ENCODE measurements around the gene SLC4A2.

Gene SLC4A2

DNA sequence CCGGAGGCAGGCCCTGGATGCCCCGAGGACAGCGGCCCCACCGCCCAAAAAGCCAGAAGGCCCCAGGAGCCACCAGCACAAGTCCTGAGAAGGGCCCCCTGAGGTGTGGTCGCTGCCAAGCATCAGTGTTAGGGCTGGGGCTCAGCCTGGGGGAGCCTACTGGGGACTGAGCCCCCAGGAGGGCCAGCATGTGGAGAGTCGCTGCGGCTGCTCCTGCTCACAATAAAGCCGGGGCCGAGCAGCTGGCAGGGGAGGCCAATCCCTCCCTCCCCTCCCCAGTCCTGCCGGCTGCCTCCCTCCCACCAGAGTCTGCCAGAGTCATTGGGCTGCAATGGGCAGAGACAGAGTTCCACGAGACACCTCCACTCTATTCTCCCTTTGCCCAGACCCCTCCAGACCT is 14.1 kb upstream of the SLC4A2 start:
- FAIRE-seq: no peak

DNA sequence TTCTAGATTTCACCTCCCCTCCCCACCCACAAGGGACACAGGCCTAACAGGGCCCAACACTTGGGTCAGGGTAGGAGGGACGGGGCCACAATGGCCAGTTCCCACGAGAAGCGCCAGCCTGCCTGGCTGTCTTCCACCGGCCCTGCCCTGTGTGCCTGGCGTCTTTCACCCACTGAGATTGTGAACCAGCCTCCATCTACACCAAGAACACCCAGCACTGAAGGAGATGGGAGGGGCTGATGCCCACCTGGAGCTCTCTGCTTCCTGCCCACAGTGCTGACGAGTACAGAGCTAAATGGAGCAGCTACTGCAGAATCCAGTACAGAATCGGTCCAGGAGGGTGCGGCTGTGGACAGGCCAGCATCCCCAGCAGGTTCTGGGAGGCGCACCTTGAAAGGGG is 13.4 kb upstream of the SLC4A2 start:
- FAIRE-seq: no peak

DNA sequence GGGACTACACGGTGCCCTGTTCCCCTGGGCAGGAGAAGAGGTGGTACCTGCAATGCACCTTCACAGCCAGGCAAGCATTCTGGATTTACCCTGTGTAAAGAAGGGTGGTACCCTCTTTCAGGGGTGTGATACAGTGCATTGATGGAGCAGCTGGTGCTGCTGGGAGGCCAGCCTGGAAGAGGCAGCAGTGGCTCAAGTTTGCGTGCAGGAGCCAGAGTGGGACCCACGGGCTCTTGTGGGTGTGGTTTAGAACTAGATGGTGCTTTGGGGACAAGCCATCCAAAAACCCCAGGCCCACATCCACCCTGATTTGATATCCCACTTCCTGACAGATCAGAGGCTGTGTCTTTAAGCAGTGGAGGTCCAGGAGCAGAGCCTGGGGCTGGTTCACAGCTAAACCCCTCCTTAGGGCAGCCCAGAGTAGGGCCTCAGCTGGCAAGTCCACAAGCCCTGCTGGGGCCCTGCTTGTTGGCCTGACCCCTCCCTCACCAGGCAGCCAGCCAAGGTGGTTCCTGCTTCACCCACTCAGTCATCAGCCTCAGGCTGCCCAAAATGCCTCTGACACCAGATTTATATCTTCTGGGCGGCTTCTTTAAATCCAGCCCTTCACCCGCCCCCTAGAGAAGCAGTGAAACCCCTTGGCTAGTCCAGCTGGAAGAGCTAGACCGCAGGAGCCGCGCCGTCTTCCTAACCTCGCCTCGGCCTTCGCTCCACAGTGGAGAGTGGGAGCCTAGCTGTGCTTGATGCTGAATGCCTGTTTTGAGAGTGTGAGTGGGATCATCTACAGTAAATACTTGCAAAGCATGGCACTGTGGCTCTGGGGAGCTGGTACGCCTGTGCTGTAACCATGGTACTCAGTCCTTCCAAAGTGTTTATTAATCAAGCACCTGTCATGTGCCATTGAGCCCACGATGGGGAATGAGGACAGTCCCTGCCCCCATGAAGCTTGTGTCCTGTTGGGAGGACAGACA is 12.5 kb upstream of the SLC4A2 start:
- FAIRE-seq: no peak

DNA sequence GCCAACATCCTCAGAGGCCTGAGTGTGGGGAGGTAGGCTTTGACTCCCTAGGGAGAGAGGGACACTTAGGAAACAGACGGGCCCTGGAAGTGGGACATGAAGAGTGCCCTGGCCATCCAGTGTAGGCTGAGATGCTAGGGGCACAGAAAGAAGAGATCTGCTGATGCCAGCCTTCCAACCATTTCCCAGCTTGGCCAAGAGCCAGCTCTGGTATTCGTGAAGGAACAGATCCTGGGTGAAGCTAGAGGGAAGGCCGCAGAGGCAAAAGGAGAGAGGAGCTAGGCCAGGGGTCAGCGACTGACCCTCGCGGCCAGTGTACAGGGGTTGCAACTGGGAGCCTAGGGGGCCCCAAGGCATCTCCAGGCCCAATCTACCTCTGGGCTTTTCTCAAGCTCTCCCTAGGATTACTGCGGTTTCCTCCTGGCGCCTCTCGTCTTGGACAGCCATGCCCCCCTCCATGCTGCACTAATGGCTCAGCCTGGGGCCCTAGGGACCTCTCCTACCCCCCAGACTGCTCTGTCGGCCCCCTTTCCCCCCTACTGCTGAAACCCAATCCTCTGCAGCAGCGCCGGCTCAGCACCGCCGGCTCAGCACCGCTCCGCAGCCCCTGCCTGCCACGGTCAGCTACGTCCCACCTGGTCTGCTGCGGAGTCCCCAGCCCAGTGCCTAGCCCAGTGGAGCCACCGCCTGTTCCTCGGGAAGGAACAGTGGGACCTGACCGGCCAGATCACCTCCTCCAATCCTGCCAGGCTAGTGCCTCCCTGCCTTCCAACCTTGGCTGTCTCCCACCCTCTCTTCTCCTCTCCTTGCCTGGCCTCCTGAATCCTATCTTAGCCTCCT is 11.2 kb upstream of the SLC4A2 start, which contains the start of gene ASIC3:
ASIC3 (plus strand) TSS at position 556 of the 840 bp plus-strand sequence. CDS start 355 bp downstream, outside the sequence.
- FAIRE-seq: no peak

DNA sequence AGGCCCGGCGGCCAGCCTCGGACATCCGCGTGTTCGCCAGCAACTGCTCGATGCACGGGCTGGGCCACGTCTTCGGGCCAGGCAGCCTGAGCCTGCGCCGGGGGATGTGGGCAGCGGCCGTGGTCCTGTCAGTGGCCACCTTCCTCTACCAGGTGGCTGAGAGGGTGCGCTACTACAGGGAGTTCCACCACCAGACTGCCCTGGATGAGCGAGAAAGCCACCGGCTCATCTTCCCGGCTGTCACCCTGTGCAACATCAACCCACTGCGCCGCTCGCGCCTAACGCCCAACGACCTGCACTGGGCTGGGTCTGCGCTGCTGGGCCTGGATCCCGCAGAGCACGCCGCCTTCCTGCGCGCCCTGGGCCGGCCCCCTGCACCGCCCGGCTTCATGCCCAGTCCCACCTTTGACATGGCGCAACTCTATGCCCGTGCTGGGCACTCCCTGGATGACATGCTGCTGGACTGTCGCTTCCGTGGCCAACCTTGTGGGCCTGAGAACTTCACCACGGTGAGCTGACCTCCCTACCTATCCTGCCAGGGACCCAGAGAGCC is 10.4 kb upstream of the SLC4A2 start:
- FAIRE-seq: no peak

DNA sequence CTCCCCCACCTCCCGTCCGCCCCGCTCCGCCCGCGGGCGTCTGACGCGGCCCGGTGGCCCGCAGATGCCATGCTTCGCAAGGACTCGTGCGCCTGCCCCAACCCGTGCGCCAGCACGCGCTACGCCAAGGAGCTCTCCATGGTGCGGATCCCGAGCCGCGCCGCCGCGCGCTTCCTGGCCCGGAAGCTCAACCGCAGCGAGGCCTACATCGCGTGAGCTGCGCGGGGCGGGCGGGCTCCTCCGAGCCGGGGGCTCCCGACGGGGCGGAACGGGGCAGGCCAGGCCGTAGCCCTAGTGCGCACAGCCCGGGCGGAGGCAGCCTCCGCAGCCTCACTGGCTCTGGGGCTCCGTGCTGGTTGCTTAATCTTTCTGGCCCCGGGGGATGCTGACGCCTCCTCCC is 8.3 kb upstream of the SLC4A2 start:
- no peak for FAIRE-seq

DNA sequence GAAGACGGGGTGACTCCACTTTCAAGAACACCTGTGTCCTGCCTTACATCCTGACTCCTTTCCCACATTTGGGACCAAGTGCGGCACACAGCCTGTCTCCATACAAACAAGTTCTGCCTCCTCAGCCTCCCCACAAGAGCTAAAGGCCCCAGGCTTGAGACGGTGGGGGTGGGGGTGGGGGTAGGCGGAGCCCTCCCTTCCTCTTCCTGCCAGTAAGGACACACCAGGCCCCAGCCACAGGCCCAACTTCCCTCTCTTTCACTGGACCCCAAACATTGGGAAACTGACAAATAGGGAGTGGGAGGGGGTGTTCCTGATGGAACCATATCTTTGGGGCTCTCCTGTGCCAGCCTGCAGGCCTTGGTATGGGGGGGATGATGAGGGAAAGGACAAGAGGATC is 6.3 kb upstream of the SLC4A2 start:
- no peak for FAIRE-seq

DNA sequence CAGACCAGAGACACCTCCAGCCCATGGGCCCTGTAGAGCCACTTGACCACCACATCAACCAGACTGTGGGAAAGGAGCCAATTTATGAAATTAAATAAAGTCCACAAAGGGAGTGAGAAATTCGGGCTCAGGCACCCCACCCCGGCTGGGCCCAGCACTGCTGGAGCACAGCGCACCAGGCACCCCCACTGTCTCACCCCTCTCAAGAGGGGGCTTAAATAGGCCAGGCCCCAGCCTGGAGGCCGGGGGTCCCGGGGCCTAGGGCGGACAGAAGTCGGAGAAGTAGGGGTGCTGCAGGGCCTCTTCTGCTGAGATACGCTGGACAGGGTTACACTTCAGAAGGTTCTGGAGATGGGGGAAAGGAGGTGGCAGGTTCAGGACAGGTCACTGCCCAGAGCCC is 5.6 kb upstream of the SLC4A2 start:
- no peak for FAIRE-seq

DNA sequence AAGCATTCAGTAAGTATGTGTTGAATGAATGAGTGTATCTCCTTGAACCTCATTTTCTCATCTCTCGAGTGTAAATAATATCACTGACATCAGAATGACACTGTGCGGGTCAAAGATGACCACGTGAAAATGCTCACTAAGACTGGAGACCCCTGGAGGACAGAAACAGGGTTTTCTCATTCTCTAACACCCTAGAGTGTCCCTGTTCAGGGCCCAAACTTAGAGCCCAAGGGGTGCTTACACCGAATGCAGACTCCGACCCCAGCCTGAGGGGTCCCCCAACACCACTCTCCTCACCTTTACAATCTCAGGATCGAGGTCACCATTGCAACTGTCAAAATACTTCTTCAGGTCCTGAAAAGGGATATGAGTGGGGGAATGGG is 3.1 kb upstream of the SLC4A2 start:
- no peak for FAIRE-seq

DNA sequence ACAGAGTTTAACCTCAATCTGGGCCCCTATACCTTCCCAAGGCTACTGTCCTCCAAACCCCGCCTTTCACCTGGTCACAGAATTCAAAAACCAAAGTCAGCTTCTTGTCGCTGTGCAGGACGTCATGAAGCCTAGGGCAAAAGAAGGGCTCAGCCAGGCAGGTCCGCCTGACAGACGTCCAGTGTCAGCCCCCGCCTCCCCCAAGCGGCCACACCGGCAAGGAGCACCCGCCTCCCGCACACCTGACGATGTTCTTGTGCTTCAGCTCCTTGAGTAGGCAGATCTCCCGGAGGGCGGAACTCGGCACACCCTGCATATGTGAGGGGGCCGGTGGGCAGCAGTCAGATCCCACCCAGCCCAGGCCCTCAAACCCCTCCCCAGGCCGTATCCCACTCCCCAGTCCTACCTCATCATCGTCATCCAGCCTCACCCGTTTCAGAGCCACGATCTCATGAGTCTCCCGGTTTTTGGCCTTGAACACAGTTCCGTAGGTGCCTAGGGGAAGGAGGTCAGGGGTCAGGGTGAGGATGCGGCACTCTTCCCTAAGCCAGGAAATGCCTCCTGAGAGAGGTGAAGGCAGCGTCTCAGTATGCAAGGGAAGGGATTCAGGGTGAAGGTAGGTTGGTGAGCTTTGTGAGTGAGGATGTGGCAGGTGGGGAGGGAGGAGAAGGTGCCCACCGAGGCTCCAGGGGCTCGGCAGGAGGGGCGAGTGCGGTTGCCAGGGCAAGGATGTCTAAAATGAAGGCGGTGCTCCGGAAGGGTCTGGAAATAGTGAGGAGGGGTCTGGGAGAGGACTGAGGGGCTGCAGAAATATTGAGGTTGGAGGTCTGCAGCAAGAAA is 2.5 kb upstream of the SLC4A2 start:
- no peak for FAIRE-seq

DNA sequence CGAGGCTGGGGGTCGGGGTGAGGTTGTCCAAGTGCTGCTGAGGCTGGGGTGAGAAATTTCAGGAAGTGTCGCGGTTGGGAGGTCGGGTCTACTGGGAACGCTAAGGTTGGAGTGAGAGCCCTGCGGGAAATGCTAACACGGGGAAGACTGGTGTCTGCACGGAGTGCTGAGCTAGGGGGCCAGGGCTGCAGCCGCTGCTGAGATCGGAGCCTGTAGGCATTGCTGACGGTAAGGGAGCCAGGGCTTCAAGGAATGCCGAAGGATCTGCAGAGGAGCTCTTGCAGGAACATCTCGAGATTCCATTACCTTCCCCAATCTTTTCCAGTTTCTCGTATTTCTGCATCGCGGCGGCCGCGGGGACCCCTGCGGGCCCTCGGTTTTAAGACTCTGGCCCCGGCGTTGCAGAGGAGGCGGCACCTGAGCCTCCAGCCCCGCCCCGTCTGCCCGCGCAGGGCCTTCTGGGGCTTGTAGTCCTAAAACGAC is 1.8 kb upstream of the SLC4A2 start, which contains the start of gene CDK5:
CDK5 (minus strand) TSS at position 392 of the 483 bp plus-strand sequence; CDS start at position 343, 49 bp downstream.
- FAIRE-seq: no peak

DNA sequence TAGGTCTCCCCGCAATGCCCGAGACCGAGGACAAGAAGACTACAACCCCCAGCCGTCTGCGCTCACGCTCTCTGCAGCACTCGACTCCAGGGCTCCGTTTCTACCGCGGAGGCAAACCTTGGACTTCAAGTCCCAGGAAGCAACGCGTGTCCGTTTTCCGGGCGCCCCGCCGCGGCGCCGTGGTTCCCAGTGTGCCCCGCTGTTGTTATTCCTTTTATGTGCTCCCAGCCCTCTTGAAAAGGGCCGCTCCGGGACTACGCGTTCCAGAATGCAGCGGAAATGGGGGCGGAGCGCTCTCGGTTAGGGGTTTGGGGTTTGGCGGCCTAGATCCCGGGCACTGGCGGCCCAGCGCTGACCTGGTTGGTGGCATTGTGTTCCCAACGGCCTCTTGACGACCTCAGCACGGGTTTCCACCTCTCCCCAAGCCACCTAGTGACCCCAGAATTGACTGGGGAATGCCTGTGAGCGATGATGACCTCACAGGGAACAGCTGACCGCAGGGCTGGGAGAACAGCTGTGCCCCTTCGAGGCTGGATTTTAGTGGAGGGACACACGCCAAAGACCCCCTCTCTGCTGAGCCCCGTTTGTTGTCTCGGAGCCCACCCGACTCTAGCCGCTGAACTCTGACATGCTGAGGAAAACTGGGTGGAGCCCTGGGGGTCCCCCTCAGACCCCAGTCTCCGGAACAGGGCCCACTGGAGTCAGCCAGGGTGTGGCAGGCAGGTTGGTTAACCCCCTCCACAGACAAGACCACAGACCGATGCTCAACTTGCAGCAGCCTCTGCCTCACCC is 1.2 kb upstream of the SLC4A2 start:
- FAIRE-seq: no peak

DNA sequence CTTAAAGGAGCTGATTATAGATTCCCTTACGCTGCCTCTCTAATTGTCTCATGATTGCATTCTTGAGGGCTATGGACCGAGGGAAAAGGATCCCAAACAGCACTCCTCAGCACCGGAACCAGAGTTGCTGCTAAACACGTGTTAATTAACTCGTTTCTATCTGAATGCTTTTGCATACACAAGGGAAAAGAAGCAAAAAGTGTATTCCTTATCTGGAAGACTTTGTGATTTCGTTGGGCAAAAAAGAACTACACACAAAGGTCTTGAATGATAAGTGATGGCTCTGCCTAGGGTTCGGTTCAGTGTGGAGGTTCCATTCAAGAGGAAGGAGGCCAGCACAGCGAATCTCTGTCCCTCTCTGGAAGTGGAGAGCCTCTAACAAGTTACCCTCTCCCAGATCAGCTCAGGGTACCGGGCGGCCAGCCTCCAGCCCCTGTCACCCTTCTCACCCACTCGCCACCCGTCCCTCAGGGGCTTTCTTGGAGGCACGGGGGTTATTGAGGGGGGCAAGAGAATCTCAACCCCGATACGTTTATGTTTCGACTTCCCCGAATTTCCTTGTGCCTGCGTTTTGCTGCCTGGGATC is 515 bp upstream of the SLC4A2 start:
- FAIRE-seq: no peak

DNA sequence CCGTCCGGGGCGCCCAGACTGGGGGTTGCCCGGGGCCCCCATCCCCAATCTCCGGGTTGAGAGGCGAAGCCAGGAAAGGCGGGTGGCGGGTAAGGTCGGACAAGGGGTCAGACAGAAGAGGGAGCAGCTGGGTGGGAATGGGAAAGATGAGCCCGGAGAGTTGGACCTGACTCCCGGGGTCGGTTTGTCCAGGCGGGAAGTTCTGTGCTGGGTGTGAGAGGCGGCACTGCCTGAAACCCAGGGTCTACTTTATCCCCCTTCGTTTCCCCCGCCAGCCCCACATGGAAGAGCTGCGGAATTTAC is 675 bp downstream of the SLC4A2 start:
- FAIRE-seq: no peak

DNA sequence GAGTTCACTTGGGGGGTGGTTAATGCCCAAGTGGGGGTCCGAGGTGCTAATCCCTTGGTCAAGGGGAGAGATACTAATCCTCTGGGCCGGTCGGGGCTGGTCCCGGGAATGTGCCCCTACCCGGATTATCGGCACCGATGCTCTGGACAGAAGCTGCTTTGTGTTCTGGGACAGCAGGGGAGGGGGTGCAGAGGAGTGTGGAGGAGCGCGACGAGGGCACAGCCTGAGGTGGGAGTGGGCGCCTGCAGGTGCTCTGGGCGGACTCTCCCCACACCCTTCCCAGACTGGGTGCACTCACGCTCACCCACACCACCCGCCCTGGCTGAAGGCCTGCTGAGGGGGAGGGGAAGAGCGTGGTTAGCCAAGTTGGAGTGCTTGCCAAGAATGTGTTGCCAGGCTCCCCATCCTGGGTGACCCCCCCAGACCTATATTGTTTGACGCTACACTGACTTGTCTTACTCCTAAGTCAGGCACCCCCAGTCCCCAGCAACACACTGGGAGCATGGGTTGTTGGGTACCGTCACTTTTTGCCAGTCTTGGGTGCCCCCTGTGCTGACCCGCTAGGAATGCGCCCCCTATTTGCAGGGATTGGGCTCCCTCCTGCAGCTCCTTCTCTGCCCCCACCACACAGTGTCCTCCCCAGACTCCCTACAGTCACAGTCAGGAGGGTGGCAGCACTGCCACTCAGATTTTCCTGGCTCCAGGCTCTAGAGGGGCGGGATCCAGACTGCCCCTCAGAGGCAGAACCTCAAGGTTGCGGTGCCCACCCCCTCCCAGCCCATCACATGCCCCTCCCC is 1.2 kb downstream of the SLC4A2 start:
- FAIRE-seq: no peak

DNA sequence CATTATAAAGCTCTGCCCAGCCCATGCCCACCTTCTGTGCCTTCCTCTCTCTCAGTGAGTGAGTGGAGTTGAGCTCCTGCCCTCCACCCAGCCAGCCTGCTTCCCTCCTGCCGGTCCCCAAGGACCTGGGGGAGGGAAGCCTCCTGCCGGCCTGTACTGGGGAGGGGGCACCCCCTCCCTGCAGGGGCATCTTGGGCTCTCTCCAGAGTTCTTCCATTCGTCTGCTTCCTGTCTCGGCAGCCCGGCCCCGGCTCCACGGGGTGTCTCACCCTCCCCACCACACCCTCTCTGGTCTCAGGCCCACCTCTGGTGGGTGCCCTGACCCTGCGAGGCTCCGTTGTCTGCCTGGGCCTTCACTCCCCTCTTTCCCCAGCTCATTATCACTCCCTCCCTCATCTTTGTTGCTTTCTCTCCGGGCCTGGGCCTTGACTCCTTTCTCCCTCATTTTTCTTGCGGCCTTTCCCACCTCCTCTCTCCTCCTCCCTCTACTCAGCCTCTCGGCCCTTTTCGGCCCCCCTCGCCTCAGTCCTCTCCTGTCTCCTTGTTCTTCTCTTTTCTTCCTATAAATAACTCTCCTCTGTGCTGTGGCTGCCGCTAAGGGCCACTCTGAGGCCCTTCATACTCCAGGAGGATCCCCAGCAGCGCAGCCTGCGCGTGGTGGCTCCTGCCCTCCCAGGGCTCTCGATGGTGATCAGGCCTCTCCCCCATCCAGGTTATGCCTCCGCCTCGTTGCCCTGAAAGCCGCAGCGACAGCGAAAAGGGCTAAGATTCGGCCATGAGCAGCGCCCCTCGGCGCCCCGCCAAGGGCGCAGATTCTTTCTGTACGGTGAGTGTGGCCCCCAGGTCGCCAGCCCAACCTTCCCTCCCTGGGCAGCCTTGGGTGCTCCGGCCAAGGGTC is 2.1 kb downstream of the SLC4A2 start:
- no peak for FAIRE-seq

DNA sequence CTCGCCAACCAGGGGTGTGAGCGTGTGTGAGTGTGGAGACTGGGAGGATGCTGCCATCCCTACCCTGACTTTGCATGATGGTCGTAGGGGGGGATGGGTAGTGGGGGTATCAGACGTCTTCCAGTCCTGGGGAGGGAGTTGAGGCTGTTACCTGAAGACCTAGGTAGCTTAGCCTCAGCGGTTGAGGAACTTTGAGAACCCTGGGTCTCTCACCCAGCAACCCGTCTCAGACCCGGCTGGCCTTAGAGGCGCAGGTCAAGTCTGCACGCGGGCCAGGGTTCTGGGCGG is 2.7 kb downstream of the SLC4A2 start:
- FAIRE-seq: no peak

DNA sequence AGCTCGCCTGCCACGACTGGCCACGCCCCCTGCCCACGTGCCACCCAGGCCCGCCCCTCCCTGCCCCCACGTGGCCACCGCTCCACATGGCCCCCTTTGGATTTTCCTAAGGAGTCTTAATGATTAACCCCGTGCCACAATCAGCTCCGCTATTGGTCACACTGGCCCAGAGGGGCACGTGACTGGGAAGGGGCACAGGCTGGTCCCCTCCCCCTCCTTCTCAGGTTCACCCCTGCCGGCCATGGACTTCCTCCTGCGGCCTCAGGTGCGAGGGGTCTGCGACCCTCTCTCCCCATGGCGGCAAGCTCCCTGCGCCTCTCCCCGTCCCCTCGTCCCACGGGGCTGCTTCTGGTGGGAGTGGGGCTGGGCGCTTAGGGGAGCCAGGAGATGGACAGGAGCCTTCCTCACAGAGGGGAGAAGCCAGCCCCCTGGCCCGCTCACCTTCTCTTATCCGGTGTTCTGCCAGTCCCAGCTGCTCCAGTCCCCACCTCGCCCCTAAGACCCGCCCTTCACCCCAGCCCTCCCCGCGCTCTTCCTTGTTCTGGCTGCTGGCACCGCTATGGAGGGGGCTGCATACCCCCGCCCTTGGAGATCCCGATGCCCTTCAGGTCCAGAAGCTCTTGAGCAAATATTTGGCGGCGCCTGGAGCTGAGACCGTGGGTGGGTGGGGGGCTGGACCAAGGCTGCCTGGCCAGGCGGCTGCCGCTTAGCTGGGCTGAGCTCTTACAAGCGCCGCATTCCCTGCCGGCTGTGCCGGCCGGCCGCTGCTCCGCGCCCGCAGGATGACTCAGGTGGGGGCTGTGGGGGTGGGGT is 3.2 kb downstream of the SLC4A2 start:
- no peak for FAIRE-seq

DNA sequence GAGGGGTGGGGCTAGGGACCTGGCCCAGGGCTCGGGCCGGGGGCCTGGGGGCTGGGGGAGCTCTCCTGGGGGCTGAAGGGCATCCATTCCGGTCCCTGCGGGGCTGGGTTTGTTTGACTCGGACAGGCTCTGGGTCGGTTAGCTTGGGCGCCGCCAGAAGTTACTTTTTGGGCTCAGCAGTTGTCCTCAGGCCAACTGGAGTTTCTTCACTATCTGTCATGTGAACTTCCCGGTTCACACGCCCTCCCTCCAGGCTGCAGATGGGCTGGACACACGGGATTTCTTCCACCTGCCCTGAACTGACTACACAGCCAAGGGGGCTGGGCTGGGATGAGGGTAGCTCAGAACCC is 3.8 kb downstream of the SLC4A2 start:
- FAIRE-seq: no peak
